Stimulated activated CD4-positive, alpha-beta T cell treated with anti-CD3 and anti-CD28 coated beads, TNF-alpha, amount 100 ng/mL, for 24 hours (primary cell): ENCODE results near the gene G3BP2.
"Not testable (repeated sequence)": the region's sequence is repeated elsewhere in the genome, so short reads cannot be mapped to it uniquely, and the experiment has no call there.

ENCODE experiments used
- DNase-seq, 3 experiments: peaks; one replicate each; pipeline ENCODE4 v3.0.0-alpha.2; 2020; ENCODE audit warnings: low read depth in 3 of 3

G3BP2 gene

DNA sequence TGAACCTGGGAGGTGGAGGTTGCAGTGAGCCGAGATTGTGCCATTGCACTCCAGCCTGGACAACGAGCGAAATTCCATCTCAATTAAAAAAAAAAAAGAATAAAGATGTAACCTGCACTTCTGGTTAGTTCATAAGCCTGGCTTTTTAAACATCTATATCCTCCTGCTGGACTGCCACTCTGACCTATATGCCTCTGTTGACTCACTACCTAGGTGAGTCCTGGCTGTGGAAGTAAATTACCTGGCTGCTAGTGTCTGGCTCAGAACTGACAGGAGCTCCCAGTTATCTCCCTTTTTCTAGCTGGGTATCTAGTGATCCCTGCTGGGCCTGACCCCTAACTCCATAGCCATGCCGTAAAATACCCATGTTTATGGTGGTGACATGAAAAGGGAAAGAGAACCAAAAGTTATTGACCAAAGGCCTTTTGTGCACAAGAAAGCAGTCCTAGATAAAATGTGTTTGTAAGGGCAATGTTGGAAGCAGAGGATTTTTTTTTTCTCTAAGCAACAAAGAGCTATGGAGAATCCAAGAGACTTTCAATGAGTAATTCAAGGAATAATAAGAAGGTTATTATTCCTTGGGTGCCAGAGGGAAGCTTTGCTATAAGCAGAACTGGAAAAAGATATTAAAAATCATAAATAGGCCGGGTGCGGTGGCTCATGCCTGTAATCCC is 10.4 kb upstream of the G3BP2 start:
- no peak for DNase-seq

DNA sequence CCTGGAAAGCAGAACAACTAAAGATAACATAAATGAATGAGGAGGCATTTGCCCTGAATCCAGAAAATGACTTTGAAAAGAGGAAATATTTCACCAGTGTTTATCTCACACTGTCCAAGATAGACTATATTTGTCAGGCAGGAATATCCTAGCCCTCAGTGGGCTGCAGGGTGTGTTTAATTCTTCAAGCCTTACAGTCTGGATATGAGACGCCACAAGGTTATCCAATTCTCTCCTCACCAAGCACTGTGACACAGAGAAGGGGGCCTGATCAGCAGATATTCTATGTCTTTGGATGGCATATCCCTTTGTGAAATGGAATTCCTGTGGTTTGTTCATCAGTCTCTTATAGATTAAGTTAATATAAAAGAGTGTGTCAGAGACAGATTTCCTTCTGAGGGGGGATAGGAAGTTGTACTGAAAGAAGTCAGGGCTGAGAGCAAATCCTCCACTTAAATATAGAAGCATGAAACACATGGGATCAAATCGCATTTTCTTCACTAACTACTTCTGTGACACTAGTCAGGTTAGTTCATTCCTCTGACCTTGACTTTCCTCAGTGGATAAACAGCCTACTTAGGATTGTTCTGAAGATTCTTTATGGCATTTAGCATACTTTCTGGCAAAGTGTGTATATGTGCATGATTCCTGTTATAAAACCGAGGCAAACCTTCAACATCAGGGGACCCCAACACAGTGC is 6.8 kb upstream of the G3BP2 start:
- no peak for DNase-seq

DNA sequence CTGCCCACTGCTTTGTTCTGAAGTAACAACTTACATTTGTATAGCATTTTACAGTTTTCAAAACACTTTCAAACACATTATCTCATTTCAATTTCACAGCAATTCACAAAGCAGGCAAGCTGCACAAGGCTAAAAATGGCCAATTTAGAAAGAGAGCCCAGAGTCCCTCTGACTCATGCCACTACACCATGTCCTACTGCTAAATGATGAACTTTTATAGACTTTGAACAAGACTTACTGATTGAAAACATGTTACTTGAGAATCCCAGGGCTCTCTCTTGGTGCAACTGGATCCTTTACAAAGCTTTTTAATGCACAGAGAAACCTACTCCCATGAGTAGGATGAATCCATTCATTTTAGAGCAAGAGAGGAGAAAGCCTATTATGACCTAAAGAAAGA is 5.8 kb upstream of the G3BP2 start:
- no peak for DNase-seq

DNA sequence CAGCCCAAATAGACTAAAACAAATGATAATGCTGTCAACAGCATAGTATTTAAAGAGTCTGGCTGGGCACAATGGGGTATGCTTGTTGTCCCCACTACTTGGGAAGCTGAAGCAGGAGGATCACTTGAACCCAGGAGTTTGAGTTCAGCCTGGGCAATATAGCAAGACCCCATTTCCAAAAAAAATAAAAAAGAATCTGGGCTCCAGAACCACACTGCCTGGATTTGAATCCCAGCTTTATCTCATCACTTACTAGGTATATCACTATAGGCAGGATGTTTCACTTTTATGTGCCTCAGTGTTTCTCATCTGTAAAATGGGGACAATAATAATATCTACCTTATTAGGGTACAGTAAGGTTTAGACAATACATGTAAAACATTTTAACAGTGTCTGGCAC is 5.3 kb upstream of the G3BP2 start:
- DNase-seq: no peak

DNA sequence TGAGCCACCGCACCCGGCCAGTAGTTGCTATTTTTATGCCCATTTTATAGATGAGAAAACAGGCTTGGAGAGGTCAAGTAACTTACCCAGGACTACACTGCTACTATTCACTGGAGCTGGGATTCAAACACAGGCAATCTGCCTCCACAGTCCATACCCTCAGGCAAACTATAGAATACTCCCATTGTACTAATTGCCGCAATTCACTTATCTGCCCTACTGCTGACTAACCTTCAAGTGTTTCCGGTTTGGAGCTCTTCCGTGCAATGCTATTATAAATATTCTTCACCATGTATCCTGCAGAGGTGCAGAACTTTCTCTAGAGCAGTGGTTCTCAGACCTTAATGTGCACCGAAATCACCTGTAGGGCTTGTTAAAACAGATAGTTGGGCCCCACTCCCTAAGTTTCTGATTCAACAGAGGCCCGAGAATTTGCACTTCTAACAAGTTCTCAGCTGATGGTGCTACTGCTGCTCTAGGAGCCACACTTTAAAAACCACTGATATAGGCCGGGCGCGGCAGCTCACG is 1.9 kb upstream of the G3BP2 start:
- DNase-seq: no peak

DNA sequence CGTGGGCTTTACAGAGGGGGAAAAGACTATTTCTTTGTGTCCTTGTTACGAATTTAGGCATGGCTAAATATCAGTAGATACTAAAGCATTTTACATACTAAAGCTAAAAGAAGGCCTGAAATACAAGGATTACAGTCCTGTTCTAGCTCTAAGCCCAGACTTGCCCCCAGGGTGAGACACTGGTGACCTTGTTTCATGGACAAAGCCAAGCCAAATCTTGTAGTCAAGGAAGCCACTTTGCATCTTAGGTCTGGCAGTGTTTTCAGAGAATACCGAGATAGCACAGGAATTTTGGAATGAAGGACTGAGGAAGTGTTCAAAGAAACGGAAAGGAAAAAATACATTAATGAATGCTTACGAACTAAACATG is 733 bp upstream of the G3BP2 start:
- no peak for DNase-seq

DNA sequence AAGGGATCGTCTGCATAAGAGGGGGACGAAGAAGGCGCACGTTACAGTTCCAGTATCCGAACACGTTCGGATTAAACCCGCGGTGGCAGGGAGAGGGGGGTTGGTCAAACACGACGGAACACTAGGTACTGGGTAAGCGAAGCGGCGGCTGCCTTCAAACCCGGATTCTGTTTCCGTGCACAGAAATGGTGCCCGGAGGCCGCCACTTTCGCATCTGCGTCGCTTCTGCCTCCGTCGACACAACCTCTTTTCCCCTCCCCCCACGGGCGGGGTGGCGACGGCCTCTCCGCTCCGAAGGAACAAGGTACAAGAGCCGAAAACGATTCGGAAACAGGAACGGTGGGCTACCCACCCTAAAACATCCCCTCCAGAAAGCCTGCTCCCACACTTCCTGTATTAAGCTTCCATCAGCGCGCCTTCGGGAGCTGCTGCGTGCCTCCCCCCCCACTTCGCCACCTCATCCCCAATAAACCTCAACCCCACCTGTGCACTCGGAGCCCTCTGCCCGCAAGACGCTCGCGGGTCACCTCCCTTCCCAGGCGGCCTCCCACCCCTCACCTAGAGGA is 667 bp downstream of the G3BP2 start:
- DNase-seq: peak; percentile 60 to 78 (median 63)

DNA sequence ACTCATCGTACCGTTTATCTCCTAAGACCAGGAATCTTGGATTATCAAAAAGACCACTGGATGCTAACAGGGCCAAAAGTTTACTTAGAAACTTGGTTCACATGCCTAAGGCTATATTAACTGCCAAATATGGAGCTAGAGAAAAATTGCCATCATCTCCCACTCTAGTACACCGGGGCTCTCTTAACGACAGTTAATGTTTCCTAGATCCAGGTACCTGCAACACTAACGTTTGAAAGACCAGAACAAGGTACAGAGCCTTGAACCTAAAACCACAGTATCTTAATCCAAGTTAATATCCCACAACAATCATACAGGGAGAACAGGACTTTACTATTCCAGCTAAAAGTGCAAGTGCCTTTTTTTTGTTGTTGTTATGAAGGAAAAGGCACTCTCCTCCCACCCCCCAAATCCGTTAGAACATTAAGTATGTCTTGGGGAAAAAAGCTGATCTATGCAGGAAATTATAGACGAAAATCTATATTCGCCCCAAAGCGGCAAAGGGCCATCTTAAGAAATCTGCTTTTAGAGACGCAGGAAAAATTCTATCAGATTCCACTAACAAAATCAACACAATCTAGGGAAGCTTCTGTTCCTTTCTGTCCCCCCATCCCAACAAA is 1.3 kb downstream of the G3BP2 start:
- DNase-seq: no peak

DNA sequence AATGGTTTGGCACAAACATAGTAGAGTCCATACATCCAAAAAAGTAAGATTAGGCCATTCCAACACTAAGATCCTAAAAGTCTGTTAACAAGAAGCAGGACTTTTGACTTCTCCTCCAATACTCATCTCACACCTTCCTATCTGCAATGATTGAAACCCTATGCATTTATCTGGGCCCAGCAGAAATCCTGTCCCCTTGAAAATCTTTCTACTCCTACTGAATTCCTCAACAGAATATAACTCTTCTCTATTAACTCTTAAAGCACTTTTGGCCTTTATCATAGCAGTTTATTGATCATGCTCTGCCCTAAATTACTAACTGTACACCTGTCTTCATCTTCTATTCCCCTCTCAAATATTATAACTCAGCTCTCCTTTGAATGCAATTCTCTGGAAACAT is 4.6 kb downstream of the G3BP2 start:
- DNase-seq: no peak

DNA sequence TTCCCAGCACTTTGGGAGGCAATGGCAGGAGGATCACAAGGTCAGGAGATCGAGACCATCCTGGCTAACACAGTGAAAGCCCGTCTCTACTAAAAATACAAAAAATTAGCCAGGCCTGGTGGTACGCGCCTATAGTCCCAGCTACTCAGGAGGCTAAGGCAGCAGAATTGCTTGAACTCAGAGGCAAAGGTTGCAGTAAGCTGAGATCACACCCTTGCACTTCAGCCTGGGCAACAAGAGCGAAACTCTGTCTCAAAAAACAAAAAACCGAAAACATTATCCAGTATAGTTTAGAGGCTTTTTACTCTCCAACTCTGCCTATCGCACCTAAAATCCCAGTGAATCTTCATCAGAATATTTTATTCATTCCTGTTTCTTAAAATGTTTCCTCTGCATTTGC is 5.6 kb downstream of the G3BP2 start:
- DNase-seq: not testable (repeated sequence)

DNA sequence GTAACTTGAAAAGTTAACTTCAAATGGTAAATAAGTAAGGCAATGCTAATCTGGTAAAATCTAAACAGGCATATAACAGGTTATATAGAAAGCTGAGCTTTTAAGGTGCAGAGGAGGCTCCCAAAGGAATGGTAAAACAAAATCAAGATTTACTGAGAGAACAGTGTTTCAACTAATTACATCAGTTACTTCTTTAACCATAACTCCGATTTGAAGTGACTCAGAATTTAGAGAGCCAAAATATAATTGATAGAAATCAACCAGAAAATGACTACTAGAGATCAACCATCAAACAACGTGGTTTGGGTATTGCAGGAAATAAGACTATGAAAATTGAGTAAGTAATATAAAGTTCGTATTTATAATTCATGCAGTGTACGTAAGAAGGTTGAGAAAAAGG is 6.9 kb downstream of the G3BP2 start:
- DNase-seq: no peak

DNA sequence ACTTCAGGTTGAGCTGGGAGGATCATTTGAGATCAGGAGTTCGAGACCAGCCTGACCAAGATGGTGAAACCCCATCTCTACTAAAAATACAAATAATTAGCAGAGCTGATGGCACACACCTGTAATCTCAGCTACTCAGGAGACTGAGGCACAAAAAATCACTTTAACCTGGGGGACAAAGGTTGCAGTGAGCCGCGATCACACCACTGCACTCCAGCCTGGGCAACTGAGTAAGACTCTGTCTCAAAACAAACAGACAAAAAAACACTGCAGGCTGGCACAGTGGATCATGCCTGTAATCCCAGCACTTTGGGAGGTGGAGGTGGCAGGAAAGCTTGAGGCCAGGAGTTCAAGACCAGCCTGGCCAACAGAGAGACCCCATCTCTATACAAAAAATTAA is 8.6 kb downstream of the G3BP2 start:
- DNase-seq: not testable (repeated sequence)

DNA sequence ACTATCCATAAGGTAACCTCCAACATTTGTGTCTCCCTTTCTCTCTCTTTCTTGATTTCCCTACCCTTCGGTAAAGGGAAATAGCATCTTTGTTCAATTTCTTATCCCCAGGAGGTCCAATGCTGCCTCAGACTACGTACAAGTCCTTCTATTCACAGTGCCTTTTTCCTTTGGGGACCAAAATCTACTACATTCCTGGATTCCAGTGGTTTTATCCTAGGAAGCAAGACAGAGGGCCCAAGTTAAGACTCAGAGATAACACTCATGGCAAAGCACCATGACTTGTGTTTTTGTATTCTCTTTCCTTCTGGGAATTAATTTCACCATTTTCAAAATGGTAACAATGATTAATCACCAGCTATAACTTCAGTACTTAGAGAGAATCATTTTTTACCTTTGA is 10.6 kb downstream of the G3BP2 start:
- no peak for DNase-seq

DNA sequence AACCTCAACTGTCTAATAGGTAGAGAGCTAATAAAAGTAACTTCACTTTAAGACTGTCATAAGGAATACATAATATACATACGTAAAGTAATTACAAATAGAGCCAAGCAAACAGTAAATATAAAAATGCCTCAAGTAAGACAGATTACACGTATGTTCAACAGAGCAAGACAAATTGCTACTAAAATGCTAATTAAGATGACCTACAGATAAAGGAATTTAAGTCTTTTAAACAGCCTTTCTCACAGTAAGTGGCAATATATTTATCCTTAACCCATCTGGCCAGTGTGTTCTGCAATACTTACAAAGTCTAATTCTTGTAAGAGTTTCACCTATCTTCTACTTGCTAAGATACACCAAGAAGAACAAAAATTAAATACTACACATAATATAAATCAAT is 12.7 kb downstream of the G3BP2 start:
- DNase-seq: no peak

DNA sequence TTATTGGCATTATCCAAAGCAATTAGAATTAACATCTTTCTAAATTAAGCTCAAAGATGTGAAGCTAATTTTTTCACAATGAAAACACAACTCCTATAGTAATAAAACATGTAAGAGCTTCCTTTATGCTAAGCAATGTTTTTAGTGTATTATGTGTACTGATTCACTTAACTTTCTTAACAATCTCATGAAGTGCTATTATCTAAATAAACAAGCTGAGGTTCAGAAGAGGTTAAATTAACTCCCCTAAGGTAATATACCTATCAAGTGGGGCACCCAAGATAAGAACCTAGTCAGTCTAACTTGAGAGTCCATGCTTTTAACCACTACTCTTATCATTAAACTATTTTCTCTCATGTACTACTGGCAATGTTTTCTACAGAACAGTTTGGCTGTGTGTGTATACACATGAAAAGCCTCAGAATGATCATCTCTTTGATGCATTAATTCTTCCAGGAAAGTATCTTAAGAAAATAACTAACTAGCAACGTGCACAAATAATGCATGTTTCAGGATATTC is 13.6 kb downstream of the G3BP2 start:
- no peak for DNase-seq

DNA sequence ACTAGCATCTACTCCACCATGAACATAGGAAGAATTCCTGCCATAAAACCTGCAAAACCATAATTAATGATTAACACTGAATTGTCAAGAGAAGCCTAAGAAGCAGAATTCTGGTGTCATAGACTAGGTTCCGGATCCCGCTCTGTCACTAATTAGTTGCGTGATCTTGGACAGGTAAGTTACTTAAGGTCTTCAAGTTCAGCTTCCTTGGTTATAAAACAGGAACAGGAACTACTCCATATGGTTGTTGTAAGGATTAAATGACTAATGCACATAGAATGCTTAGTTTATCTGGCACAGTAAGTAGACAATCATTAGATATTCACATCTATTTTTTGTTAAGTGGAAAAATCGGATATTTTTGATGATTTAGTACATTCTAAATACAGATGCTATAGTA is 14.3 kb downstream of the G3BP2 start:
- DNase-seq: no peak

DNA sequence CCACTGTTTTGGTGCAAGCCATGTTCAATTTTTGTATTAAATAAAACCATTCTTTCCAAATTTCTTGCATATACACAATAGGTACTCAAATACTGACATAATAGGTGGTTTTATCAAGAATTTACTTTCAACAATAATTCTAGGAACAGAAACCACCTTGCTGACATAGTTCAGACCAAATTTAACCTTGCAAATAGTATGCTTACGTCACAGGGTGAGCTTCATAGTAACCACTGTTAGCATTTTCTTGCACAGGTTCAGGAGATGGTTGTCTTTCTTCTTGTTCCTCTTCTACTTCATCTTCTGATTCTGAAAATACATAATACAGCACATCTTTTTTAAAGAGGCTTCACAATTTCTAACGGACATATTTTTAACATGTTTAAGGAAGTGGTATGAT is 17.6 kb downstream of the G3BP2 start:
- no peak for DNase-seq

DNA sequence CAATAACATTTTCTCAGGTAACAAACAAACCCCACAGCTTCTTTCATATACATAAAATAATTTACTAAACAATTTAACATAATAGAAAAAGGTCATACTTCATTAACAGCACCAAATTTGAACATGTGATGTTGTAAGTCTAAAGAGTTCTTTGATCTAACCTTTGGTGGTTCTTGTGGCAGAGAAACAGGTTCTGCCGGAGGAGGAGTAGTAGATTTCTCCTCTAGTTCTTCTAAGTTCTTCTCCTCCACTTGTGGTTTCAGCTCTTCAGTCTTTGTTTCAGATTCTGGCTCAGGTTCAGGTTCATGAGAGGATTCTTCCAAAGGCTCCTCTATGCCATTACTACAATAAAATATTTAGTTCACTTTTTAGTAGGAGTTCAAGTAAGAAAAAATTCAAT is 18.3 kb downstream of the G3BP2 start:
- no peak for DNase-seq

DNA sequence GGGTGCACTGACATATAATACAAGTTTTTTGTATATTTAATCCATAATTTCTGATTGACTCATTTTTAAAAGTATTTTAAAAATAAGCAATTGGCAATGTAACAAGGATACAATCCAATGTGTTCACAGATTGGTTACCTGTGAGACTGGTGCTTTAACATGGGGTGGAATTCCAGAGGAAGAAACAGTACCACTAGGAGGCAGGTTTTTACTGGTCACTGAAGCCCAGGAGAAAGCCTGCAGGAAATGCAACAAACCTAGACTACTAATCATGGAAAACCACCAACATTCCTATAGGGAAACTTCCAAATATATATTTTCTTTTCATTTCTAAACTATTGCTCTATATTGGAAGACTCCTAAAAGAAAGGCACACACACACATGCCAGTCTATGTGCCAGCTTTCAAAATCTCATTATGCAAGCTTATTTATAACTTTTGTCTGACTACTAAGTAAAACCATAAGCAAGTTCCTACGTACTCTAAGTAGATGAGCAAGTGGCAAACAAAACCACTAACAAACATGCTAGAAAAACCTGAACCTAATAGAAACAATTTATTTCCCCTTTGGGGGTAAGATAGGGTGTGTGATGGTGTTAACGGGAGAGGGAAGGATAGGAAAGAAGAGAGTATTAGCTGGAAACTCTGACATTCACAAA is 19.2 kb downstream of the G3BP2 start:
- DNase-seq: no peak

DNA sequence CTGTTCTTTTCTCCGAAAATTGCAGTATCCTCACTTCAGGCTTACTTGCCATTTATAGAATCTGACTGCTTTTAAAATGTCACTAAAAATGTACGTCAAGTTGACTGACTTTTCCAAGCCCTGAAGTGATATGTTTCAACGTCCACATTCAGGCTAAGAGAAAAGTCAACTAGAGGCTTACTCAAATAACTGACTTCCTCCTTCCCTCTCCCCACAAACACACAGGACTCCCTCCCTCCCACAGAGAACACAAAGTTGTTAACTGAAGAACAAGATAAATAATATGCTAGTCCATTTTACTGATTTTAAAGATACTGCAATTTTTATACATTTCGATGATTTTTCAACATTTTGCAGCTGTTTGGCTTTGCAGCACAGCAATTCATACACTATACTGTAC is 29.1 kb downstream of the G3BP2 start:
- no peak for DNase-seq

DNA sequence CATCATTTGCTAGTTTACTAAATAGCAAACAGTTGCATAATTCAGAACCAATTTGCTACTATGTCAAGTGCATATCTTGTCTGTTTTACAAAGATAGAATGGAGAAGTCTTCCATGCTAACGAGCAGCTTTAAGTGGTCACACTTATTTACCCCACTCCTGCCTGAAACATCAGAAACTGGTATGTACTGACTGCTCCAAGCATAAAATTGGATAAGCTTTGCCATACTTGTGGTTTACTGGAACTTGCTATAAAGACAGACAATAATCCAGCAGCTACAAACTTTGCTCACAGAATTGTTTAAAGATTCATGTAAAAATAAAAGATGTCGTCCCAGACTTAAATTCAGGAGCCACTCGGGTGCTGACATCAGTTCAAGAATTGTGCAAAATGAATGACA is 29.6 kb downstream of the G3BP2 start:
- DNase-seq: no peak

DNA sequence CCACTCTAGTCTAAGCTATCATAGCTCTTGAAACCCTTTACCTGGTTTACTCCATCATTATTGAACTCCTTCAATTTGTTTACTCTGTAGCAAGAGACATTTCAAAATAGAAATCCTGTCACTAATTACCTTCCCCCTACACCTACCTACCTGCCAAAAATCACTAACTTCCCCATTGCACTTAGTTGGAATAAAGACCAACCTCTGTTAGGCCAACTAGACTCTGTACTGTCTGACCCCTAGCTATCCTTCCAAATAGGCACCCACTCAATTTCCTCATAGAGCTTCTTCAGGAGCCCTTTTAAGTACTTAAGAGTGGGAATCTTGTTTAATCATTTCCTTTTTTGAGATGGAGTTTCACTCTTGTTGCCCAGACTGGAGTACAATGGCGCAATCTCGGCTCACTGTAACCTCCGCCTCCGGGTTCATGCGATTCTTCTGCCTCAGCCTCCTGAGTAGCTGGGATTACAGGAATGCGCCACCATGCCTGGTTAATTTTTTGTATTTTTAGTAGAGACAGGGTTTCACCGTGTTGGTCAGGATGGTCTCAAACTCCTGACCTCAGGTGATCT is 34.0 kb downstream of the G3BP2 start:
- DNase-seq: no peak
